ENCODE data around the gene MIEF1. TPM values are rescaled to one million over a fixed set of nuclear protein-coding genes. Genes with fewer than 3 reads are reported as not detected.

MIEF1 gene
- total RNA-seq, 1 experiment from 2014 or later, result 49.4 TPM

- H3K4me3 ChIP-seq (ENCODE audit: low read depth, low read length), result no peak overlapping the region
- peaks cover 6% of the 10 kb centered on the region for H3K36me3 Mint-ChIP-seq (ENCODE audit: insufficient read depth, unreplicated experiment)
- peaks cover 8% of the 10 kb centered on the region for H3K4me1 Mint-ChIP-seq (ENCODE audit: low read depth, unreplicated experiment)
- H3K9me3 ChIP-seq, result no peaks in the 10 kb centered on the region
- no TSS peak for BruUV-seq (replicated peaks)
- intact Hi-C loops (cut with micrococcal nuclease; ENCODE audit: unreplicated experiment), result loop anchor here (1.0 to 5.0 kb wide), 4 partner anchors 28 to 67 kb away; partner anchors contain the start of gene MIEF1
- H3K4me1 ChIP-seq, result peaks cover 21% of the 10 kb centered on the region
- no peaks in the 10 kb centered on the region for H3K9me3 Mint-ChIP-seq (ENCODE audit: unreplicated experiment)
- TF ChIP-seq CTCF (IDR thresholded peaks at IDR 0.05; ENCODE audit: insufficient read depth in 1 of 2, low read depth in 1 of 2, low read length in 1 of 2, severe bottlenecking in 1 of 2, unreplicated experiment in 1 of 2), result peak; percentile 29 to 65
- ChIA-PET POLR2A (interaction anchor here (0.5 to 0.9 kb wide), 2 partner anchors 51 to 344 kb away, joined by 3 read pairs; no protein-coding TSS in a partner anchor), CTCF (interaction anchor here (0.6 to 2.8 kb wide), 2 partner anchors 67 to 967 kb away, joined by 4 to 10 read pairs; no protein-coding TSS in a partner anchor)
- no peak overlapping the region for H3K4me3 Mint-ChIP-seq (ENCODE audit: unreplicated experiment)
- DNase-seq, result peak; percentile 71 to 73
- no peaks in the 10 kb centered on the region for H3K36me3 ChIP-seq (ENCODE audit: control insufficient read depth, insufficient read depth, low read length)
- no peaks in the 10 kb centered on the region for H3K27me3 Mint-ChIP-seq (ENCODE audit: insufficient read depth, unreplicated experiment)
- no peak overlapping the region for H3K27ac Mint-ChIP-seq (ENCODE audit: unreplicated experiment)
- H3K27me3 ChIP-seq (replicated peaks; ENCODE audit: control insufficient read depth, insufficient read depth, low read length), result no peaks in the 10 kb centered on the region
Measured at GRCh38 chr22:39462443-39463221, 39.5 kb upstream of the MIEF1 start.

GRCh38 chr22:39463277-39463676 lies 38.8 kb upstream of the MIEF1 start:
- H3K36me3 Mint-ChIP-seq (ENCODE audit: insufficient read depth, unreplicated experiment), result peaks cover 6% of the 10 kb centered on the region
- no peak for TF ChIP-seq CTCF (IDR thresholded peaks at IDR 0.05; ENCODE audit: insufficient read depth in 1 of 2, low read depth in 1 of 2, low read length in 1 of 2, severe bottlenecking in 1 of 2, unreplicated experiment in 1 of 2)
- DNase-seq, result no peak
- H3K4me3 Mint-ChIP-seq (ENCODE audit: unreplicated experiment), result no peak overlapping the region
- ChIA-PET CTCF (no interaction called here), POLR2A (no interaction called here)
- Histone ChIP-seq H3K27me3 (replicated peaks; ENCODE audit: control insufficient read depth, insufficient read depth, low read length) (no peaks in the 10 kb centered on the region), H3K4me3 (ENCODE audit: low read depth, low read length) (no peak overlapping the region), H3K4me1 (peaks cover 22% of the 10 kb centered on the region), H3K36me3 (ENCODE audit: control insufficient read depth, insufficient read depth, low read length) (no peaks in the 10 kb centered on the region), H3K9me3 (no peaks in the 10 kb centered on the region)
- no peaks in the 10 kb centered on the region for H3K9me3 Mint-ChIP-seq (ENCODE audit: unreplicated experiment)
- no peak overlapping the region for H3K27ac Mint-ChIP-seq (ENCODE audit: unreplicated experiment)
- intact Hi-C loops (cut with micrococcal nuclease; ENCODE audit: unreplicated experiment), result loop anchor here (5.0 kb wide), 1 partner anchor 39 kb away; the partner anchor contains the start of gene MIEF1
- no TSS peak for BruUV-seq (replicated peaks)
- H3K4me1 Mint-ChIP-seq (ENCODE audit: low read depth, unreplicated experiment), result peaks cover 9% of the 10 kb centered on the region
- H3K27me3 Mint-ChIP-seq (ENCODE audit: insufficient read depth, unreplicated experiment), result no peaks in the 10 kb centered on the region

GRCh38 chr22:39463931-39464390 lies 38.1 kb upstream of the MIEF1 start:
- H3K27ac Mint-ChIP-seq (ENCODE audit: unreplicated experiment), result no peak overlapping the region
- no peak overlapping the region for H3K4me3 ChIP-seq (ENCODE audit: low read depth, low read length)
- CTCF ChIA-PET, result no interaction called here
- BruUV-seq (replicated peaks), result no TSS peak
- intact Hi-C loops (cut with micrococcal nuclease; ENCODE audit: unreplicated experiment), result loop anchor here (5.0 kb wide), 1 partner anchor 38 kb away; the partner anchor contains the start of gene MIEF1
- no peaks in the 10 kb centered on the region for H3K9me3 Mint-ChIP-seq (ENCODE audit: unreplicated experiment)
- H3K4me3 Mint-ChIP-seq (ENCODE audit: unreplicated experiment), result no peak overlapping the region
- H3K4me1 ChIP-seq, result peaks cover 27% of the 10 kb centered on the region
- H3K27me3 ChIP-seq (replicated peaks; ENCODE audit: control insufficient read depth, insufficient read depth, low read length), result no peaks in the 10 kb centered on the region
- no peaks in the 10 kb centered on the region for H3K27me3 Mint-ChIP-seq (ENCODE audit: insufficient read depth, unreplicated experiment)
- POLR2A ChIA-PET, result no interaction called here
- peaks cover 15% of the 10 kb centered on the region for H3K4me1 Mint-ChIP-seq (ENCODE audit: low read depth, unreplicated experiment)
- H3K9me3 ChIP-seq, result no peaks in the 10 kb centered on the region
- no peak for TF ChIP-seq CTCF (IDR thresholded peaks at IDR 0.05; ENCODE audit: insufficient read depth in 1 of 2, low read depth in 1 of 2, low read length in 1 of 2, severe bottlenecking in 1 of 2, unreplicated experiment in 1 of 2)
- no peaks in the 10 kb centered on the region for H3K36me3 ChIP-seq (ENCODE audit: control insufficient read depth, insufficient read depth, low read length)
- no peak for DNase-seq
- peaks cover 6% of the 10 kb centered on the region for H3K36me3 Mint-ChIP-seq (ENCODE audit: insufficient read depth, unreplicated experiment)

Data from Caco-2 (cell line).